ENCODE measurements around the gene CMC2. TPM values are rescaled to one million over a fixed set of nuclear protein-coding genes. Genes with fewer than 3 reads are reported as not detected.

The CMC2 gene
- total and polyA plus RNA-seq, 2 of the 8 experiments (the other 6 are each of a cell fraction or from before 2014, with no cell fraction given): 66.6 to 116 TPM

- no peak for TF ChIP-seq TAF7 (optimal IDR thresholded peaks at IDR 0.05; ENCODE audit: borderline replicate concordance, low read depth, low read length)
- no peak for TF ChIP-seq EZH2 (IDR thresholded peaks at IDR 0.05; ENCODE audit: low read depth, low read length, severe bottlenecking)
- no peak for TF ChIP-seq RNF2 (IDR thresholded peaks at IDR 0.05; ENCODE audit: borderline replicate concordance, low read depth, low read length, missing control alignments, poor library complexity, severe bottlenecking)
- no peak for TF ChIP-seq CHD1 (IDR thresholded peaks at IDR 0.05; ENCODE audit: low read depth, low read length)
These were observed 37.6 kb downstream of the CMC2 start (continued) for GRCh38 chr16:80969114-80969484.
